ENCODE measurements around the gene RPGR. TPM values are rescaled to one million over a fixed set of nuclear protein-coding genes. Genes with fewer than 3 reads are reported as not detected.

The RPGR gene
- polyA plus RNA-seq, result 10 to 100 TPM in 2 of 3 donors, 1 to 10 TPM in 1; 4.4 to 35.8 (median 16.7) TPM

DNA sequence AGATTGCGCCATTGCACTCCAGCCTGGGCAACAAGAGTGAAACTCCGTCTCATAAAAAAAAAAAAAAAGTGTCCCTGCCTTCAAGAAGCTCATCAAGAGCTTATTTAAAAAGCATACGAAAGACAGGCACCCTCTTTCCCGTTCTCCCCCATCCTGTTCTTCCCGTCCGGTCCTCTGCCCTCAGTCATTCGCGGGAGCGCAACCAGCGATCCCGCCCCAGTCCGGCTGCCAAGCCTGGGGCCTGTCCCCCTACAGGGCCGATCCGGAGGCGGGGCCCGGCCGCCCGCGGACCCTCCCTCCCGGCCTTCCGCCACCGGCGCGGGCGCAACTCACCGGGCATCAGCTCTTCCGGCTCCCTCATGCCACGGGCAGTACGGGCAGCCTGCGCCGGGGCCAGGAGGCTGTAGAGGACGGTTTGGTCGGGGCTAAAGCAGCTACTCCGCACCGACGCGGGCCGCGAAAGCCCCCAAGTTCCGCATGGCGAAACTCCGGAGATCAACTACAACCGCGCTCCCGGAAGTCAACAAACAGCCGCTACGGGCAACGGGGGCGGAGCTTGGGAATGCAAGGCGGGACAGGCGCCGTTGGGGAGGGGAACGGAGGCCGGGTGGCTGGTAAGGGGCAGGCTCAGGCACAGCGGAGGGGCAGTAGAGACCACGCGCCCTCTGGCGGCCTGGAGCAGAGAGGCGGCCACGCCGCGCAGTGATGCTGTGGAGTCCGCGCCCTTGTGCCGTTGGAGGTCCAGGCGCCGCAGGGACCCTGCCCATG lies at the start of gene RPGR:
TSS of gene RPGR (minus strand) at position 503 of the 768 bp plus-strand sequence. CDS start at position 361, 142 bp downstream.
- H3K27ac ChIP-seq (ENCODE audit: low read depth, low read length), result no peak within 1 kb of the TSS
- 1 to 33% (median 1%) methylated on average over 49 to 67 of the region's 67 CpGs for WGBS, 3 donors

- WGBS, 3 donors, result 47 to 97% (median 70%) methylated on average over 1 of the region's 1 CpG
- H3K27ac ChIP-seq (ENCODE audit: low read depth, low read length), result no peak overlapping the region
Measured at GRCh38 chrX:38376747-38377146, 49.4 kb upstream of the RPGR start.

- 10 to 50% (median 27%) methylated on average over 1 of the region's 1 CpG for WGBS, 3 donors
- H3K27ac ChIP-seq (ENCODE audit: low read depth, low read length), result no peak overlapping the region
Measured at GRCh38 chrX:38375891-38376290, 48.6 kb upstream of the RPGR start.

- H3K27ac ChIP-seq (ENCODE audit: low read depth, low read length), result no peak overlapping the region
- 77 to 93% (median 81%) methylated on average over 3 of the region's 3 CpGs for WGBS, 3 donors
Measured at GRCh38 chrX:38374431-38374830, 47.1 kb upstream of the RPGR start.

- H3K27ac ChIP-seq (ENCODE audit: low read depth, low read length), result no peak overlapping the region
- WGBS, 3 donors, result 67 to 82% (median 80%) methylated on average over 2 of the region's 2 CpGs
Measured at GRCh38 chrX:38371641-38372040, 44.3 kb upstream of the RPGR start.

- 61 to 71% (median 65%) methylated on average over 2 of the region's 2 CpGs for WGBS, 3 donors
- no peak overlapping the region for H3K27ac ChIP-seq (ENCODE audit: low read depth, low read length)
Measured at GRCh38 chrX:38368774-38369173, 41.5 kb upstream of the RPGR start.

DNA sequence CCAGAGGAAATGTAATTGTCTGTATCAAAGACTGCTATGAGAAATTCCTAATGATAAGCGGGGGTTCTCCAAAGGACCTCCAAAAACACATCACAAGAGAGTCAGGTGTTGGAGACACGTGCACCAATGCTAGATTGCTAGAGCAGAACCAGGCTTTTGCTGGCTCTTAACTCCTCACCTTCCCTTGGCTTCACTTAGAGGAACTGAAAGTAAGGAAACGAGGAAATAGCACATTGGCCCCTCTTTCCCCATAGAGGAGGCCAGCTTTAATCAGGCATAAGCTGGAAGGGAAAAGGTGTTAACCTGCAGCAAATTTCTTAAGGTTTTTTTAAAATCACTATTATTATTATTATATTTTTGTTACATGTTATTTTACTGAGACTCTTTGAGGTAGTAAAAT lies 38.6 kb upstream of the RPGR start:
- WGBS, 3 donors, result 40 to 88% (median 57%) methylated on average over 3 of the region's 3 CpGs

DNA sequence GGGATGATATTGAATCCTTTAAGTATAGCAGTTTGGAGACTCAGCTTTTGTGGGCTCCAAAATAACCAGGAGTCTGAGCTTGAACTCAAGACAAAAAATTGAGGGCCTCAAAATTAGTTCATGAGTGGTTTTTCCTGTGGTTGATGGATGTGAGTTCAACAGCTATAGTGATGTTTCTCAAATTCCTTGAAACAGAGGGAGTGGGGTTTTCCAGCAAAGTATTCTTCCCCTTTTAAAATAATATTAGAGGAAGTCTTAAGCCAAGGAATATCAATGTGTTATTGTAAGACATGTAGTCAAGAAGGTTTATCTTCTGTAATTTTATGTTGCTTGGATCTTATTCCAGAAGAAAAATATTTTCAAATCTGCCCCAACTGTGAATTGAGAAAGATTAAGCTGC lies 35.7 kb upstream of the RPGR start:
- H3K27ac ChIP-seq (ENCODE audit: low read depth, low read length), result no peak overlapping the region

More for the DNA sequence above, 38.6 kb upstream of the RPGR start:
- H3K27ac ChIP-seq (ENCODE audit: low read depth, low read length), result no peak overlapping the region

- H3K27ac ChIP-seq (ENCODE audit: low read depth, low read length), result no peak overlapping the region
- 30 to 68% (median 42%) methylated on average over 4 of the region's 4 CpGs for WGBS, 3 donors
Measured at GRCh38 chrX:38357747-38358673, 30.7 kb upstream of the RPGR start.

GRCh38 chrX:38356401-38356800 lies 29.1 kb upstream of the RPGR start:
- H3K27ac ChIP-seq (ENCODE audit: low read depth, low read length), result no peak overlapping the region
- WGBS, 3 donors, result 66 to 92% (median 91%) methylated on average over 8 of the region's 8 CpGs

- no peak within 1 kb of the TSS for H3K27ac ChIP-seq (ENCODE audit: low read depth, low read length)
- 31 to 91% (median 67%) methylated on average over 4 of the region's 4 CpGs for WGBS, 3 donors
Measured at GRCh38 chrX:38352362-38352761, 25.1 kb upstream of the RPGR start, which contains the start of gene OTC. Gene OTC (plus strand): TSS chrX:38352604. CDS start chrX:38352697, 93 bp downstream.

DNA sequence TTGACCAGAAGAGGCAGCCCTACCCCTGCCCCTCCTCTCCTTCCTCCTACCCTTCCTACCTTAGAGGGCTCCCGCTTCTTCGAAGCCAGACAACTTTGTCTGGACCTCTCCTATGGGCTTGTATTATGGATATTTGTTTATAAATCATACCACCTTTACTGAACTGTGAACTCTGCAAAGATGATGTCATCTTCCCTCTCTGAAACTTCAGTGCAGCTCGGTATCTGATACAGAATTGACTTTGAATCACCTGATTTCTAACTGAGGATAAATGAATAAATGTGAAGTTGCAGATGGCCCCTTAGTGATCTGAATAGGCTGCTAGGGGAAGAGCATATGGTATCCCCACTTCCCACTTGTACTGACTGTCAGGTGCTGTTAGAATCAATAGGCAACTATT lies 24.0 kb upstream of the RPGR start:
- 70 to 88% (median 78%) methylated on average over 3 of the region's 3 CpGs for WGBS, 3 donors
- no peak overlapping the region for H3K27ac ChIP-seq (ENCODE audit: low read depth, low read length)

DNA sequence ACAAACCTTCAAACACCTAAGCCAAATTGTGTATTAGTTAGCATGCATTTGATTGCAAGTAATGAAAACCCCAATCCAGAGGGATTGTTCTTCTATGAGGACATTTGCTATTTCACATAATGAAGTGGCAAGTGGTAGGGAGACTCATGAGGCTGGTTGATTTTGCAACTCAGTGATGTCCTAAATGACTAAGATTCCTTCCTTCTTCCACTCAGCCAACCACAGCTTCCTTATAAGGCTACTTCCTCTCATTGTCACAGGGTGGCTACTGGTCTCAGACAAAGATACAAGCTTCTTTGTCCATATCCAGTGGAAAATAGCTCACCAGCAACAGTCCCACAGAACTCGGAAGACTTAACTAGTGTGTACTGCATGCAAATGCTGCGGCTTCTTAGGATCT lies 19.8 kb upstream of the RPGR start:
- H3K27ac ChIP-seq (ENCODE audit: low read depth, low read length), result no peak overlapping the region
- WGBS, 3 donors, result 68 to 88% (median 76%) methylated on average over 2 of the region's 2 CpGs

DNA sequence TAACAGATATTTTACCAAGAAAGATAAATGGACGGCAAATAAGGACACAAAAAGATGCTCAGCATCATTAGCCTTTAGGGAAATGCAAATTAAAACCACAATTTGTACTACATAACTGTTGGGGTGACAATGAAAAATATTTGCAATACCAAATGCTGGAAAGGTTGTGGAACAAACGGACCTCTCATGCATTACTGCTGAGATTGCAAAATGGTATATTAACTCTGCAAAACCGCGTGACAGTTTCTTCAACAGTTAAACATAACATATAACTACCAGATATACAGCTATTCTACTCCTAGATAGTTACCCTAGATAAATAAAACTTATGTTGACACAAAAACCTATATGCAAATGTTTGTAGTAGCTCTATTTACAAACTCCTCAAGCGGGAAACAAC lies 18.8 kb upstream of the RPGR start:
- no peak overlapping the region for H3K27ac ChIP-seq (ENCODE audit: low read depth, low read length)
- WGBS, 3 donors, result 36 to 79% (median 47%) methylated on average over 5 of the region's 5 CpGs

GRCh38 chrX:38342853-38343778 lies 15.8 kb upstream of the RPGR start:
- 38 to 84% (median 52%) methylated on average over 2 of the region's 2 CpGs for WGBS, 3 donors
- H3K27ac ChIP-seq (ENCODE audit: low read depth, low read length), result no peak overlapping the region

DNA sequence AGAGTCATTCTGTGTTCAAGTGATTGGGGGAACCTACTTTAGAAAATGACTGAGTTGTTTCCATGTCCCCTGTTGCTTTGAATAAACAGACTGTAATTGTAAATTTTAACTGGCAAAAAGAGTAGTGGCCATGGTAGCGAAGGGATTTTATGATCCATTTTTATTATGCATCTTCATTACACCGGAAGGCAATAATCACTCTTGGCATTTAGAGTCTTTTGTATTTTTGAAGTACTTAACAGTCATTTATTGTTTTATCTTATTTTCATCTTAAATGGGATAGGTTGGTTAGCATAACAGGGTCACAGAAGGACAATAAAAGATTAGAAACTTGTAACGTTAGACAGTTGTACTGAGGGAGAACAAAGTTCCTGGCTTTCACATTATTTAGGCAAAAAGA lies 14.1 kb upstream of the RPGR start:
- no peak overlapping the region for H3K27ac ChIP-seq (ENCODE audit: low read depth, low read length)
- whole genome bisulfite sequencing, 3 donors, result 64 to 80% (median 79%) methylated on average over 3 of the region's 3 CpGs

GRCh38 chrX:38336538-38337240 lies 9.4 kb upstream of the RPGR start:
- no peak overlapping the region for H3K27ac ChIP-seq (ENCODE audit: low read depth, low read length)
- WGBS, 3 donors, result 44 to 61% (median 57%) methylated on average over 5 of the region's 5 CpGs

DNA sequence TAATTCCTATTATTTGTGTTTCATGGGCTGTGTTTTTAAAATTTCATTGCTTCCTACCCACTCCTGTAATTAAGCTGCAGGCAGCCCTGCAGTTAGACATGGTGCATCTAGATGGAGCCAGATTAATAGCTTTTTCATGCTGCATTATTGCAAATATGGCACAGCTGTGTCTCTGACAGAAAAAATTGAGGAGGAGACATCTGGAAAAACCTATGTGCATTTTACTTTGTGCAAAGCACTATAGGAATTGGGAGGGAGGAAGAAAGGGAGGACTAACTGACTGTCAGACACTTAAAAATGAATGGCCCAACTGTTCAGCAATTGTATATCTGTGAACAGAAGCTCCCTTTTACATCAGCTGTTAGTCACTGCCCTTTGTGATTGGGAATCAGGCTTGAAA lies 8.1 kb upstream of the RPGR start:
- no peak overlapping the region for H3K27ac ChIP-seq (ENCODE audit: low read depth, low read length)

All from adipose tissue (tissue), 3 donors.